H9 (cell line): ENCODE measurements around the gene RPGR. TPM values are rescaled to one million over a fixed set of nuclear protein-coding genes. Genes with fewer than 3 reads are reported as not detected.
A peak's percentile ranks its signal among the peaks of the same experiment; 100 is the strongest.

Experiments
- DNase-seq: peaks from one replicate; pipeline ENCODE4 v3.0.0-alpha.2; 2017
- H2AFZ ChIP-seq: one replicate; pipeline ENCODE4 v1.6.1; 2013; ENCODE audit warnings: mild to moderate bottlenecking, low read length, control low read depth, moderate library complexity
- H2AK5ac ChIP-seq: 2 replicates; pipeline ENCODE4 v1.6.1; 2013; ENCODE audit warnings: low read length, control low read depth, mixed read lengths; ENCODE audit not compliant: insufficient read length
- H2BK120ac ChIP-seq: one replicate; pipeline ENCODE4 v1.6.1; 2013; ENCODE audit warnings: low read depth, mild to moderate bottlenecking, low read length, control low read depth, inconsistent platforms; ENCODE audit not compliant: poor library complexity, severe bottlenecking
- H2BK12ac ChIP-seq: 2 replicates; pipeline ENCODE4 v1.6.1; 2013; ENCODE audit warnings: low read length, control low read depth, mixed read lengths, low read depth; ENCODE audit not compliant: insufficient read length
- H2BK15ac ChIP-seq: 2 replicates; pipeline ENCODE4 v1.6.1; 2013; ENCODE audit warnings: low read depth, low read length, control low read depth
- H2BK20ac ChIP-seq: one replicate; pipeline ENCODE4 v1.6.1; 2013; ENCODE audit warnings: low read depth, mild to moderate bottlenecking, low read length, control low read depth, inconsistent platforms; ENCODE audit not compliant: poor library complexity, severe bottlenecking
- H2BK5ac ChIP-seq: 2 replicates; pipeline ENCODE4 v1.6.1; 2013; ENCODE audit warnings: low read length, control low read depth, mixed read lengths; ENCODE audit not compliant: insufficient read length
- H3K14ac ChIP-seq: 2 replicates; pipeline ENCODE4 v1.6.1; 2013; ENCODE audit warnings: low read length, control low read depth; ENCODE audit not compliant: insufficient read depth
- H3K18ac ChIP-seq: 2 replicates; pipeline ENCODE4 v1.6.1; 2013; ENCODE audit warnings: low read depth, mild to moderate bottlenecking, mixed read lengths, low read length, control low read depth; ENCODE audit not compliant: insufficient read length
- H3K23ac ChIP-seq: 2 replicates; pipeline ENCODE4 v1.6.1; 2013; ENCODE audit warnings: low read length, control low read depth, mixed read lengths, low read depth; ENCODE audit not compliant: insufficient read length
- H3K23me2 ChIP-seq: 2 replicates; pipeline ENCODE4 v1.6.1; 2013; ENCODE audit warnings: low read depth, mild to moderate bottlenecking, mixed read lengths, low read length, control low read depth; ENCODE audit not compliant: insufficient read length, poor library complexity, severe bottlenecking
- H3K27ac ChIP-seq: 2 replicates; pipeline ENCODE4 v1.5.1; 2013; ENCODE audit warnings: low read length, control low read depth, mixed read lengths, low read depth; ENCODE audit not compliant: insufficient read length
- H3K27me3 ChIP-seq: 2 replicates; pipeline ENCODE4 v1.6.1; 2013; ENCODE audit warnings: low read length, control low read depth, inconsistent platforms; ENCODE audit not compliant: insufficient read depth
- H3K4ac ChIP-seq: 2 replicates; pipeline ENCODE4 v1.6.1; 2013; ENCODE audit warnings: low read depth, mild to moderate bottlenecking, control low read depth, inconsistent platforms, low read length, moderate library complexity
- H3K4me1 ChIP-seq: 2 replicates; pipeline ENCODE4 v1.6.1; 2013; ENCODE audit warnings: low read length, control low read depth, inconsistent platforms; ENCODE audit not compliant: insufficient read depth
- H3K4me2 ChIP-seq: 2 replicates; pipeline ENCODE4 v1.6.1; 2013; ENCODE audit warnings: low read length, control low read depth, mixed read lengths; ENCODE audit not compliant: insufficient read length, insufficient read depth
- H3K56ac ChIP-seq: 2 replicates; pipeline ENCODE4 v1.6.1; 2013; ENCODE audit warnings: low read depth, mild to moderate bottlenecking, mixed read lengths, low read length, control low read depth; ENCODE audit not compliant: insufficient read length
- H3K79me1 ChIP-seq: 2 replicates; pipeline ENCODE4 v1.6.1; 2013; ENCODE audit warnings: low read depth, mild to moderate bottlenecking, moderate library complexity, low read length, control low read depth, inconsistent platforms; ENCODE audit not compliant: insufficient read depth, poor library complexity, severe bottlenecking
- H3K79me2 ChIP-seq: 2 replicates; pipeline ENCODE4 v1.6.1; 2013; ENCODE audit warnings: low read length, control low read depth, inconsistent platforms; ENCODE audit not compliant: insufficient read depth
- H3K9ac ChIP-seq: 2 replicates; pipeline ENCODE4 v1.6.1; 2013; ENCODE audit warnings: low read length, control low read depth, mixed read lengths; ENCODE audit not compliant: insufficient read length; ENCODE audit errors: extremely low read depth
- H3K9me3 ChIP-seq: one replicate; pipeline ENCODE4 v1.6.1; 2013; ENCODE audit warnings: low read depth, low read length, inconsistent platforms; ENCODE audit not compliant: control insufficient read depth
- H3T11ph ChIP-seq: one replicate; pipeline ENCODE4 v1.6.1; 2013; ENCODE audit warnings: mild to moderate bottlenecking, low read length, control low read depth, inconsistent platforms
- H4K20me1 ChIP-seq: one replicate; pipeline ENCODE4 v1.6.1; 2013; ENCODE audit not compliant: control insufficient read depth, insufficient read length, insufficient read depth
- H4K5ac ChIP-seq: 2 replicates; pipeline ENCODE4 v1.6.1; 2013; ENCODE audit warnings: low read depth, mild to moderate bottlenecking, mixed read lengths, low read length, control low read depth; ENCODE audit not compliant: insufficient read length
- H4K8ac ChIP-seq: replicated peaks from 2 replicates; pipeline ENCODE4 v1.6.1; 2013; ENCODE audit warnings: low read length, control low read depth, mixed read lengths, low read depth; ENCODE audit not compliant: insufficient read length
- H4K91ac ChIP-seq: 2 replicates; pipeline ENCODE4 v1.6.1; 2013; ENCODE audit warnings: low read depth, mild to moderate bottlenecking, moderate library complexity, mixed read lengths, low read length, control low read depth; ENCODE audit not compliant: insufficient read length
- H3K27ac Mint-ChIP-seq, 3 experiments: 2 replicates in 2 of 3; 3 replicates in 1 of 3; pipeline ENCODE4 v1.8.0; 2020 to 2021; ENCODE audit warnings: mixed read lengths in 3 of 3, mild to moderate bottlenecking in 1 of 3, moderate library complexity in 1 of 3
- H3K27me3 Mint-ChIP-seq: 2 replicates; pipeline ENCODE4 v1.8.0; 2021; ENCODE audit warnings: low read depth, mild to moderate bottlenecking, moderate library complexity, mixed read lengths
- H3K36me3 Mint-ChIP-seq, 3 experiments: 2 replicates in 2 of 3; 3 replicates in 1 of 3; pipeline ENCODE4 v1.8.0; 2020 to 2021; ENCODE audit warnings: low read depth in 3 of 3, mixed read lengths in 3 of 3; ENCODE audit not compliant: insufficient read depth in 1 of 3
- H3K4me1 Mint-ChIP-seq, 2 experiments: 2 replicates each; pipeline ENCODE4 v1.8.0; 2020; ENCODE audit warnings: mixed read lengths in 2 of 2
- H3K4me3 Mint-ChIP-seq, 2 experiments: 2 replicates in 1 of 2; 3 replicates in 1 of 2; pipeline ENCODE4 v1.8.0; 2020 to 2021; ENCODE audit warnings: mild to moderate bottlenecking in 2 of 2, mixed read lengths in 2 of 2, moderate library complexity in 1 of 2
- H3K9me3 Mint-ChIP-seq, 2 experiments: 2 replicates in 1 of 2; 3 replicates in 1 of 2; pipeline ENCODE4 v1.8.0; 2020; ENCODE audit warnings: mild to moderate bottlenecking in 2 of 2, mixed read lengths in 2 of 2, moderate library complexity in 1 of 2
- WGBS: extraction: QIAGEN DNeasy Blood & Tissue Kit; methylation state at CpG from one replicate; pipeline ENCODE4 v1.1.7; 2013; ENCODE audit warnings: missing lambda C conversion rate, low lambda C conversion rate, mixed read lengths; ENCODE audit not compliant: insufficient read length; ENCODE audit errors: extremely low coverage; 5-methylcytosine and 5-hydroxymethylcytosine counted together
- total RNA-seq: library from RNA; stranded (reverse); gene quantifications from 2 replicates; pipeline ENCODE4 v1.2.1, GENCODE V29; 2021
- TF ChIP-seq, protein P1 (sequence below): fragments of 200-600 bp; sonication (generic); conservative IDR thresholded peaks from 3 replicates; pipeline ENCODE4 v1.8.0; 2021; ENCODE audit warnings: antibody characterized with exemption, mild to moderate bottlenecking

The RPGR gene
- total RNA-seq, 1 experiment from 2014 or later = 7.3 TPM

DNA sequence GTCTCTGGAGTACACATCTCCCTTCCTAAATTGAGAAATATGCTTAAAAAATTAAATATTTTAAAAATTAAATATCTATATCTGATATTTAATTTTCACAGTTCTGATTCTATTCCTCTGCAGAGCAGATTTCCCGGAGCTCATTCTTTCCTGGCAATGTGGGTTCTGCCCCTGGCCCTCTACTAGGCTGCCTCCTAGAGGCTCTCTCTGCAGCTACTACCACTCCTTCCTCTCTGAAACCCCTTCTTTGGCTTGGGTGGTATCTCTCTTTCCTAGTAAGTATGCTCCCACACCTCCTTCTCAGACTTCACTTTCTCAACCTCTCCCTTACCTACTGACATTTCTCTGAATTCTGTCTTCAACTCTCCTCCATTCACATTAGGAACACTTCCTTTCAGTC, 45.3 kb downstream of the RPGR start:
- Histone ChIP-seq H4K20me1 (no peaks in the 10 kb centered on the region), H2BK120ac (no peak overlapping the region), H3K23me2 (no peaks in the 10 kb centered on the region), H3K4me1 (no peaks in the 10 kb centered on the region), H2BK12ac (no peak overlapping the region), H3T11ph (no peak overlapping the region), H3K79me2 (no peaks in the 10 kb centered on the region), H3K4ac (no peak overlapping the region), H2AFZ (no peak overlapping the region), H2BK15ac (no peak overlapping the region), H3K27me3 (no peaks in the 10 kb centered on the region), H3K18ac (no peak overlapping the region), H3K9me3 (no peaks in the 10 kb centered on the region), H4K8ac (no peak overlapping the region), H3K23ac (no peak overlapping the region), H4K91ac (no peak overlapping the region), H3K27ac (no peak overlapping the region), H3K4me2 (no peak overlapping the region), H3K79me1 (no peaks in the 10 kb centered on the region), H2AK5ac (no peak overlapping the region), H2BK20ac (no peak overlapping the region), H3K56ac (no peak overlapping the region), H3K9ac (no peak overlapping the region), H2BK5ac (no peak overlapping the region), H3K14ac (no peak overlapping the region), H4K5ac (no peak overlapping the region)
- Mint-ChIP-seq H3K9me3 (peaks cover 32 to 56% of the 10 kb centered on the region in 2 experiments), H3K36me3 (peaks cover 0 to 5% (median 4%) of the 10 kb centered on the region in 3 experiments; a peak in 3 of 7 replicates), H3K4me3 (no peak overlapping the region), H3K27me3 (no peaks in the 10 kb centered on the region), H3K4me1 (peaks cover 11 to 12% of the 10 kb centered on the region in 2 experiments), H3K27ac (no peak overlapping the region; a peak in 1 of 7 replicates)
- TF ChIP-seq, protein P1, sequence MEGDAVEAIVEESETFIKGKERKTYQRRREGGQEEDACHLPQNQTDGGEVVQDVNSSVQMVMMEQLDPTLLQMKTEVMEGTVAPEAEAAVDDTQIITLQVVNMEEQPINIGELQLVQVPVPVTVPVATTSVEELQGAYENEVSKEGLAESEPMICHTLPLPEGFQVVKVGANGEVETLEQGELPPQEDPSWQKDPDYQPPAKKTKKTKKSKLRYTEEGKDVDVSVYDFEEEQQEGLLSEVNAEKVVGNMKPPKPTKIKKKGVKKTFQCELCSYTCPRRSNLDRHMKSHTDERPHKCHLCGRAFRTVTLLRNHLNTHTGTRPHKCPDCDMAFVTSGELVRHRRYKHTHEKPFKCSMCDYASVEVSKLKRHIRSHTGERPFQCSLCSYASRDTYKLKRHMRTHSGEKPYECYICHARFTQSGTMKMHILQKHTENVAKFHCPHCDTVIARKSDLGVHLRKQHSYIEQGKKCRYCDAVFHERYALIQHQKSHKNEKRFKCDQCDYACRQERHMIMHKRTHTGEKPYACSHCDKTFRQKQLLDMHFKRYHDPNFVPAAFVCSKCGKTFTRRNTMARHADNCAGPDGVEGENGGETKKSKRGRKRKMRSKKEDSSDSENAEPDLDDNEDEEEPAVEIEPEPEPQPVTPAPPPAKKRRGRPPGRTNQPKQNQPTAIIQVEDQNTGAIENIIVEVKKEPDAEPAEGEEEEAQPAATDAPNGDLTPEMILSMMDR = peak; percentile 58
- no peak for DNase-seq
- WGBS = no CpG with 5 or more reads among the region's 1 CpG
